NCI-H2196 (cell line): ENCODE measurements around the gene ADCYAP1R1.
A peak's percentile ranks its signal among the peaks of the same experiment; 100 is the strongest.

Source experiments
- DNase-seq: peaks from one replicate; lab custom pipeline; 2025; ENCODE audit not compliant: unreplicated experiment; lab: John Stamatoyannopoulos, UW

ADCYAP1R1 gene

DNA sequence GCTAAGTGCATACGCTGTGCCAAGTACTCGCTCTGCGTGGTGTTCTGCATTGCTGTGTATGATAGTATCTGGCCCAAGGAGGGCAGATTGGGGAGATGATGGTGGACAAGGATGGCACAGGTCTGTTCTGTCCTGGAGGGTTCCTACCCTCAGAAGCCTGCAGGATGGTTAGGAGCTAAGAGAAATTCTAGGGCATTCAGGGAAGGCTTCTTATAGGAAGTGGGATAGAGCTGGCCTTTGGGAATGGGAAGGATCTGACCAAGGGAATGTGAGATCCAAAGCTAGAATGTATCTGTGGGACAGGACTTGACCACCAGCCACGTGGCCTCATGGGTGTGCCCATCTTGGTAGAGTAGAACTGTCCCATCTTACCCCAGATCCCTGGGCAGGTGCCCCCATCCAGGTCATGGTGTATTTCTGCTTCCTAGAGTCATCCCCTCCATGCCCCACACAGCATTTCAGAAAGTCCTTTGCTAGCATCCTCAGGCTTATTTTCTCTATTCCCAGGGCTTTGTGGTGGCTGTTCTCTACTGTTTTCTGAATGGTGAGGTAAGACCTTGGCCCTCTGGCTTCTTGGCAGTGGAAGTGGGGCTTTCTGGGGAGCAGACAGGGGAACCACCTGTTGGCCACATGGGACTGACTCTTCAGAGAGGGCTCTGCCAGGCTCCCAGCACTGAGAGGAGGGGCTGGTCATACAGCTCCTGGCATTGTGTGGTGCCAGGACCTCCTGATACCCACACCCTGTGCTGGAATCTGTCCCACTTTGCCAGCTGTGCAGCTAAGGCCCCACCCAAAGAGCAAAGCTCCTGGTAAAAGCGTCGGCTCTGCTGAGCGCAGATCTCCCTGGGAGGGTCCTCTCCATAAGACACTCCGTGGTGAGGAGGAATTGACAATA is 52.5 kb downstream of the ADCYAP1R1 start:
- no peak for DNase-seq

DNA sequence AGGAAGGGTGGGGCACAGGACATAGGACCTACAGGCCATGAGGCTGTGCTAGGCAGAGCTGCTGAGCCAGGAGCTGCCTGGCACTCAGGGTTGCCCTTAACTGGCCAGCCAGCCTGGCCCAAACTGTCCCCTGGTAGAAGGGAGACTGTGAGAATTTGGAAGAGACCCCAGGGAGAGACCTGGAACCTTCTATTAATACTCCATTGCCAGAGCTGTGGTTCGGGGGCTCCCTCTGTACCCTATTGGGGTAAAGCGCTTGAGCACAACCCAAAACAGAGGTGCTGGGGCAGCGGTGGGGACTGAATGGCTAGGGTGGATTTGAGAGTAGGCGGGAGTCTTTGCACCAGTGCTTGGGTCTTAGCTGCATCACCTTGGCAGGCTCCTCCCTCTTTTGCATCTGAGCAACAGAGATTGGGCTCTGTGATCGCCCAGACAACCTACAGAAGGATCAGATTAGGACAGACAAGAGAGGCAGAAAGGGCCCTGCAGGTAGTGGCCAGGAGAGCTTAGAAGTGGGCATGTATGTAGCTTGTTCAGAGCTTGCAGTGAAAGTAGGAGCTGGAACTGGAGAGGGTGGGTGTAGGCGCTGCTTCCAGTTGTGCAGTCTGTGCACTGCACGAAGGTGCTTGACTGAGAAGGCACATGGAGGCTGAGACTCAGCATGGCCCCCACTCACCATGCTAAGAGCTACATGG is 53.3 kb downstream of the ADCYAP1R1 start:
- DNase-seq: no peak

DNA sequence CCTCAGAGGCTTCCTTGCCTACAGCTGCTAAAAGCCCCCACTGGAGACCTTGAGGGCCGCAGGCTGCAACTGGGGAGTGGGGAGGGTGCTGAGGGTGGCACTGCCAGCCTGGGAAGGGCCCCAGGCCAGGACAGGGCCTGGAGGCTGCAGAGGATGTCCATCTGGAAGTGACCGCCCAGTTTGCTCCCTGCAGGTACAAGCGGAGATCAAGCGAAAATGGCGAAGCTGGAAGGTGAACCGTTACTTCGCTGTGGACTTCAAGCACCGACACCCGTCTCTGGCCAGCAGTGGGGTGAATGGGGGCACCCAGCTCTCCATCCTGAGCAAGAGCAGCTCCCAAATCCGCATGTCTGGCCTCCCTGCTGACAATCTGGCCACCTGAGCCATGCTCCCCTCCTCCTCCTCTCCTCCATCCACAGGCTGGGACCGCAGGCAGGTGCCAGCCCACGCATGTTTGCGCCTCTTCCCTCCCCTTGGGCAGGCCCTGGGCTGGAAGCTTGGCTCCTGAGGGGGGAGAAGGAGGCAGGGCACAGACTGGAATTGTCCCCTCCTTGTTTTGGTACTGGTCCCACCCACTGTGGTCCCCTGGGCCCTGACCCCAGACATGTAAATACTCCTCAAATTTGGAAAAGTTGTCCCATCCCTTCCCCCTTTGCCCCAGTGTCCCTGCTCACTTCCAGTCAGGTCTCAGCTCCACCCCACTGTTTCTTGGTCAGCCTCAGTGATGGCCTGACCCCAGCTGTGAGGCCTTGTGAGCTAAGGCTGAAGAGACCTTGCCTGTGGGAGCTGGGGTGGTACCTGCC is 54.4 kb downstream of the ADCYAP1R1 start:
- no peak for DNase-seq

DNA sequence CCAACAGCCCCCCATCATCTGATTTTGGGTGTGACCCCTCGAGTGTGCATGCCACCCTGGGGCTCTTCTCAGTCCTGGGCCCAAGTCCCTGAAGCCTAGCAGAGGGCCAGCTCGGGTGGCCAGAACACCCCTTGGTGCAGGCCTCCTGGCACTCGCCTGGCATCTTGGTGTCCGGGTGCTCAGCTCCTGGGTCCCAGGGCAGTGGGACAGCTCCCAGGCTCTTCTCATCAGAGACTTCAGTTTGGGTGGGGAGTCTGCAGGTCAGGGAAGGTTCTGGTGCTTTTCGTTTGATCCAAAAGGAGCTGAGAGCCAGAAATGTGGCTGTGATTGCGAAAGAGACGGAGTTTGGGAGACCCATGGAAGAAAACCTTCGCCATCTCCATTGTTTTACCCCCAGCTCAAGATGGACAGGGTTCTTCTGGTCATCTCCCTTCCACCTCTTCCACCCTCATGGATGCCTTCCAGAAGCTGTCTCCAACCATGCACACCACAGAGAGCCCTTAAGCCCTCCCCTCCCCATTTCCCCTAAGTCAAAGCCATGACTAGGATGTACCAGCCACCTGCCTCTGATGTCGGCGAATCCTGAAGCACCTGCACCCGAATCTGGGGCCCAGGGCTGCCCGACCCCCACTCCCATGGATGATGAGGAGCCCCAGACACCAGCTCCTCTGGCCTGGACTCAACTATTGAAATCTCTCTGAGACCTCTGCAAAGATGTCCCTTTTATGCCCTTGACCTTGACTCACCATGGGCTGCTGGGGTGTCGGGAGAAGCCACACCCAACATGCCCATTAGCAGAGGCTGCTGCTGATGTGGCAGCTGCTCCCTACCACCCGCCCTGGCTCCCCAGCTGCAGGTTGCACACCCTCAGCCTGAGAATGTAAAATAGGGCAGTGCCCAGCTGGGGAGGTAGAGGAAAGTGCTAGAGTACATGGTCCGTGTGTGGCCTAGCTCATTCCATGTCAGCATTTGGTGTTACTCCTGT is 55.3 kb downstream of the ADCYAP1R1 start:
- no peak for DNase-seq

DNA sequence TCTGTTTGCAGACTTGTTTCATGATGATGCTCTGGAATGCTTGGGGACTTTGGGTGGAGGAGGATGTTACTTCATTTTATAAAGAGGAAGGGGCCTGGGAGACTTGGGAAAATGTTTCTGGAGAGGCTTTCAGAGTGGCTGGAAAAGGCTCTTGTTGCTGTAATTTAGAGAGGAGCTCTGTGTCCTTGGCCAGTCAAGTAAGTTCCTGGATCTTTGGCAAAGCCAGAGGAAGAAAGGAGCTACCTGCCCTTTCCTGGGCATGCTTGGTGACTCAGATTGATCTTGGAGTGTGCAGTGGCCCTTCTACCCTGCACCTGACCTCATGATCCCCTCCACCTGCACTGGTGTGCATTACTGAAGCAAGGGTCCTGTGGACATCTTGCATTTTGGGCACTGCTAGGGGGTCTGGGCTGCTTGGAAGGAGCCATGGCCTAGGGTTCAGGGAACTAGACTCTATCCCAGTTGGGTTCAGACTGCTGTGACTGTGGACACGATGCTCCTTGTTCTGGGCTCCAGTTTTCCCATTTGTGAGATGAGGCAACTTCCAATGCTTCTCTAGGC is 56.1 kb downstream of the ADCYAP1R1 start:
- no peak for DNase-seq

DNA sequence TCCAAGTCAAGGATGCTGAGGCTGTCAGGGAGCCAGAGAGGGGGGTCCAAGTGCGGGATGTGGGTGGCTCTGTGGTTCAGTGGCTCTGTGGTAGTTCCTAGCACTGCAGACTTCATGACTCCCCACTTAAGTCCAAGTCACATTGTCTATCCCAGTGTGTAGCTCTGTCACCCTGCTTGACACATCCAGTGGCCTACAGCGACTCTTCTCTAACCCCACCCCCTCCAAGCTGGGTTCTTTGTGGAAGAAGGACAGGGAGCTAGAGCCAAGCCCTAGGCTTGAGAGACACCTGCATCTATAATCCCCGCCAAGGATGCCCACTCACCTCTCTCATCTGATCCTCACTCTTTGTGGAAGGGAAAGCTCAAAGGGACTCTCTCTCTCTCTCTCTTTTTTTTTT is 57.6 kb downstream of the ADCYAP1R1 start:
- DNase-seq: no peak

DNA sequence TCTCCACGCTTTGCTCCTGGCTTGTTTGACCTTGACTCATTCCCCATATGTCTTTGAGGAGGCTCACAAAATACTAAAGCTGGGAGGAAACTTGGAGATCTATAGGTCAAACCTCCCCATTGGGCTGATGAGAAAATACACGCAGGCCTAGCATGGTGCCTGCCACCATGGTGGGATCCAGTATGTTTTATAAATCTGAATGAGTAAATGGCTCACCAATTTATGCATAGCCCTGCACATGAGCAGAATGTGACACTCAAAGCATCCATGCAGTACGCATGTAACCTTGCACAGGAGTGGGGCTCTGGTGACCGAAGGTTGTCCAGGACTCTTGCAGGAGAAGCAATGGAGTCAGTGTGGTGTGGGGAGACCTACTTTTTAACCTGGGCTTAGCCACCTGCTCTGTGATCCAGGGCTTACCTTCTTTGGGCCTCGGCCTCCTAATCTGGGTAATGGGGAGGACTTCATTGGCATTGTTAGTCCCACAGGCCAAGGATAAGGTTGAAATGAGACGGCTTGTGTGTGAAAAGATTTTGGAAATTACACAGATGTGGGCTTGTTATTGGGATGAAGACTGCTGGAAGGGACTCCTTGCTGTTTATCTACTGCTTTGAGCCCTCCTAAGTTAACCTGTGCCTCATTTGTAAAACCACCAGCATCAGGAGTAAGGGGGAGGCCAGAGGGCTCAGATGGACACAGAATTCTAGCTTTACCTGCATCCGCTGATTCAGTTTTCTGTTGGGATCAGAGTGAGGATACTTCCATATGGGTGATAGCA is 58.4 kb downstream of the ADCYAP1R1 start:
- DNase-seq: no peak

DNA sequence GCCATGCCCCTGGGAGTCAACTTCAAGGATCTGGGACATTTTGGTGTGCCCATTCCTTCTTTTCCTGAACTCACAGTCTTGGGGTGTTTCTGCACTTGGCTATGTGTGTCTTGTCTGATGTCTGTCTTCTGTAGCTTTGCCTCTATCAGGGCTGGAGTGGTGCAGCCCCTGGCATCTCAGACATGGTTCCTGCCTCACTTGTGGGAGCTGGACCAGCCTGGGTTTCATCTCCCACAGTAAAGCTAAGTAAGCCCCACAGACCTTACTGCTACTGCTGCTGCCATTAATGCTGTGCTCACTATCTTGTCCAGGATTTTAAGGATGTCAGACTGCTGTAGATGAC is 59.0 kb downstream of the ADCYAP1R1 start:
- DNase-seq: no peak

DNA sequence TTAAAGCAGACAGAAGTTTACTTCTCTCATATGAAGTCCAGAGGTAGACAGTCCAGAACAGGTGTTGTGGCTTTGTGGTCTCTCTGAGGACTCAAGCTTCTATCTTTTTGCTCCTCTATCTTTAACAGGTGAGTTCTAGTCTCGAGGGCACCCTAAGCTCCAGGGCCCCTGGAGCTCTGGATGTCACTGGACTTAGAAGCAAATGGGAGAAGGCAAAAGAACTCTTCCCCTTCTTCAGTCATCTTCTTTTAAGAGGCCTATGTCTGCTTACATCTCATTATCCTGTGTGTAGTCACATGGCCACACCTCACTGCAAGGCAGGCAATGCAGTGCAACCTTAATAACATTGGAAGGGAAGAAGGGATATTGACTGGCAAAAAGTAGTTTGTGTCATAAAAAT is 61.6 kb downstream of the ADCYAP1R1 start:
- DNase-seq: no peak

DNA sequence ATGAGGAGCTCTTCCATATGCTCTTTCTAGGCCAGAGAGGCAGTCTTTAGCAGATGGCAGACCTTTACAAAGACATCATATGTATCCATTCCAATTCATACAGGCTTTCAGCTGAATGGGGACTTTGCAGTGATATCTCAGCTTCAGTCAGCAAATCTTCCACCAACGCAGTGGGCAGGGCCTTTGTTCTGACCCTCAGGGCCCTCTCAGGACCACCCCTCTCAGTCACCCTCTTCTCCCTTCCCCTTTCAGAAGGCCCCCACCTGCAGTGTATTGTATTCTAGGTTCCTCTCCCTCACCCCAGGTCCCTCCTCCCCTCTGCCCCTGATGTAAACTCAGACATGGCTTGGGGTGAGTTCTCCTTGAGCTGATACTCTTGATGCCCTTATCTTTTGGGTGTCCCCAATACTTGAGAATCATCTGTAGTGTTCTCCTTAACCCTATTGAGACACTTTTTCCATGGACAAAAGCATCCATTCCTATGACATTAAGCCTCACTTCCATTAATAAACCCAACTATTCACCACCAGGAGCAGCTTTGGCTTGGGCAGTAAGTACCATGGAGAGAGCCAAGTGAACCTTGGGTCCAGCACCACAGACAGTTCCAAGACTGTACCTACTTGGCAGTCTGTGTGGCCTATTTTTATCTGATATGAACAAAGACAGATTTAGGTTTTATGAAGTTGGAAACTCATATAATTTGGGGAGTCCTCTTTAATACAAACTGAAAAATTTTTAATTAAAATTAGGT is 62.7 kb downstream of the ADCYAP1R1 start:
- DNase-seq: no peak

DNA sequence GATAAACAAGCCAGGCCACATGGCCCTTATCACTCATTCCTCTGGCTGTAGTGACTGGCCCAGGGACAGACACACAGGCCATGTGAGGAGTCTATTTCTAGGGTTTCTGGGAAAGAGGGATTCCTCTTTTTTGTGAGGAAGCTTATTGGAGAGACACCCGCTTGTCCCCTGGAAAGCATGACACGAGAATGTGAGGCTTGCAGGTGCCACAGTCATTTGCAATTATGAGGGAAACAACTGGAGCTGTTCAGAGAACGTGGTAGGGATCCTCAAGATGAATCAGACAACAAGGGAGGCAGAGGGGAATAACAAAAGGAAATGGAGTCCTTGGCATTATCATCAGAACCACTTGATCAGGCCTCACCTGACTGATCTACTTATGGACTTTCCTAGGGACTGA is 64.5 kb downstream of the ADCYAP1R1 start:
- no peak for DNase-seq

DNA sequence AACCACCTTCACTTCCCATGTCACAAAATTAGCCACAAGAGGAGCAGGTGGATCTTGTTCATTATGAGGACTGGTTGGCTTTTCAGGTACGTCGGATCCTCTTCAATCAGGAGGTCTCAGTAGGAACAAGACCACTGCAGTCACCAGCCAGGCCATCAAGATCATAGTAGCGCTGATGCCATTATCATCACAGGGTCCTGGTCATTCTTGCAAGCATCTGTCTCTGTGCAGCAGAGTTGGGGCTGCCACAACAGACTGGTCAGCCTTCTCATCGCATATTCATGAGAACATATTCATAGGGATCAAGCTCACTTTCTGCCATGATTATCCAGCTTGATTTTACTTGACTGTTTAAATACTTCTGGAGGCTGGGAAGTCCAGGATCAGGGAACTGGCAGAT is 67.1 kb downstream of the ADCYAP1R1 start:
- no peak for DNase-seq

DNA sequence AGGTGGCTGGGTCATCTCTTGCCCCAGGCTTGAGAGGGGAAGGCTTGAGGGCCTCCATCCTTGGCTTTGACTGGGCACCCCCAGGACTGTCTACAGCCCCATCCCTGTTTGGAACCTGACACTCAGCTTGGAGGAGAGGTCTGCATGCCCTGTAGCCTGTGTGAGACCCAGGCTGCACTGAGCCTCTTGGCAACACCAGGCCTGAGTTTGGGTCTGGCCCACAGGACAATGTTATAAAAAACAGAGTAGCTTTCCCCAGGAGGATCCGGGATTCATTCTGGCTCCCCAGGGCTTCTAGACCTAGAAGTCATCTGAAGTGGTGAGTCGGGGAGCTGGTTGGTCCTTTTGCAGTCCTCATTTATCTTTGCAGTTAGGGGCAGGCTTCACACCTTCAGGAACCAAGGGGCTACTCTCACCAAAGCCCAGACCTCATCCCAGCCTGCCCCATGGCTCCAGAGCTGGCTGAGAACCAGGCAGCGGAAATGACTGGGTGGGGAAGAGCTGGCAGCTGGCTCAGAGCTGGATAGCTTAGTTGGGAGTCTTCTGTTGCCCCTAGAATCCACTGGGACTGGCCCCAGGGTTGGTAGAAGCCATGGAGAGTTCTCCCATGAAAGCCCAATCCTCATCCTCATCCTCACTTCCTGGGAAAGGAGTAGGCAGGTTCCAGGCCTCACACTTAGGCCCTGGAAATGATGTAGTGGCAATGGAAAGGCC is 68.8 kb downstream of the ADCYAP1R1 start:
- DNase-seq: no peak

DNA sequence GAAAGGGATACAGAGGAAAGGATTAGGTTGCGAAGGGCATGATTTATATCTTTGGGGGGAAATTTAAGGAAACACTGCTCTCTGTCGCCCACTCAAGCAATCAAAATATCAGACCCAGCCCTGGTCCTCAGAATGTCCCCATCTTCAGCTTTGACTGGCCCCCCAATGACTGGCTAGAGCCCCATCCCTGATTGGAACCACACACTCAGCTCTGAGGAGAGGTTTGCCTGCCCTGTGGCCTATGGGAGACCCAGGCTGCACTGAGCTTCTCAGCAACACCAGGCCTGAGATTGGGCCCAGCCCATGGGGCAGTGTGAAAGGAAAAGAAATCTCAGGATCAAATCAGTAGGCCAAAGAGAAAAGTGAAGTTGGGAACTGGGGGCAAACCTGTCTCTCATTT is 69.5 kb downstream of the ADCYAP1R1 start:
- no peak for DNase-seq

DNA sequence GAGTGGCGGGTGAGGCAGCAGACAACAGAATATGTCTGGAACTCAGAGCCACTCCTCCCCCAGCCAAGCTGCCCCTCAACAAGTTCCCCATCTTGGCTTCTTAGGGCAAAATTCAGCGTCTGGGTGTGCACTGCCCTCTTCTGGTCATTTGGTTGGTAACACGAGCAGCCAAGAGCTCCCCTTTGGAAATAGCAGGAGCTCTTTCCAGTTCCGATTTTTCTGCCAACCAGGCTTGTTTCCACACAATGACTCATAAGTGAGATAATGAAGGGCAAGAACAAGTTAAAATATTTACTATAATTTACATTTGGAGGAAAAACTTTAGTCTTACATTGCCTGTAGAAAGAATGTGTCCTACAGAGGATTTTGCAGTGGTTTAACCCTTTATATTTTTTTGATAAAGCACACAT is 70.5 kb downstream of the ADCYAP1R1 start:
- DNase-seq: peak; percentile 46

DNA sequence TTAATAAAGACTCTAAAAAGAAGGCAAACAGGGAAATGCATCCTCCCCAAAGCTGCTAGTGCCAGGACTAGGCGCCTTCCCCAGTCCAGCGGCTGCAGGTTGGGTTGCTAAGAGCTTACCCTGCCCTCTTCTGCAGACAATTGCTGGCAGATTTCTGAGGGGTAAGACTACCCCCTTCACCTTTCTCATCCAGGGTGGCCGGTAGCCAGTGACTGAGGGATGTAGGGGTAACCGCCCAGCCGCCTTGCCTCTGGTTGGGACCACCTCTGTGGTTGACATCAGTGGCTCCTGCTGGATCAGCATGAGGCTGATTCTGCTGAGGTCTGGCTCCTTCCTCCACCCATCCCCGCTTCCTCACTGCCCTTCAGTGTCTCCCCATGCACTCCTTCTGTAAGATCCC is 71.2 kb downstream of the ADCYAP1R1 start:
- no peak for DNase-seq

DNA sequence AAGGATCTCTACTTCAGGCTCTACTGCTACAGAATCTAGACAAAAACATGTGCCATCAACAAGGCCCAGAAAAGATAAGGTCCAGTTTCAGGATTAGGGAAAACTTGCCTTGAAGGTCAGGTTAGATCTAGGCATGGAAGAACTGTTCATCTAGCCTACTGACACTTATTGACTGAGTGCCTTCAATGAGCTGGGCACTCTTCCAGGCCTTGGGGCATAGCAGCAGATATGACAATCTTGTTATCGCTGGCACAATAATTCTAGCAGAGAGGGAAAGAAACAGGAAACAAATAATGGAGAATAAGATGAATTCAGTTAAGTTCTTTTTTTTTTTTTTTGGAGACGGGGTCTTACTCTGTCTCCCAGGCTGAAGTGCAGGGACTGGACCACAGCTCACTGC is 71.6 kb downstream of the ADCYAP1R1 start:
- DNase-seq: no peak

DNA sequence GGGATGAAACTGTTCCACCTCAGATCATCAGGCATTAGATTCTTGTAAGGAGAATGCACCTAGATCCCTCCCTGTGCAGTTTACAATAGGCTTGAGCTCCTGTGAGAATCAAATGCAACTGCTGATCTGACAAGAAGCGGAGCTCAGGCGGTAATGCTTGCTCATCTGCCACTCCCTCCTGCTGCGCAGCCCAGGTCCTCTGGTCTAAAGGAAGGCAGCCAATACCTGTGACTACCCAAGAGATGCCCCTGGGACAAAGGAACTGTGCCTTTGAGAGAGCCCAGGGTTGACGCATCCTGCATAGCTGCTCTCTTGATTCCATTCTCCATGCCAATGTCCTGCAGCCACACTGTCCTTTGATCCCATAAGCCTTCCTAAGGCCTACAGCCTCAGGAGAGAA is 73.1 kb downstream of the ADCYAP1R1 start:
- no peak for DNase-seq
